Sigmoid colon (tissue), 4 donors: Measurements from ENCODE around the gene NFIC.

Source experiments
- CTCF ChIP-seq, 4 experiments: fragments of 450-650 bp in 3 of 4; fragments of 200-600 bp in 1 of 4; IDR thresholded peaks; one replicate each; pipeline ENCODE4 v1.5.1; 2016 to 2019; ENCODE audit warnings: antibody characterized with exemption in 4 of 4, mild to moderate bottlenecking in 3 of 4, moderate library complexity in 2 of 4
- EP300 ChIP-seq, 4 donors: sonication (generic); formaldehyde crosslinking; IDR thresholded peaks; one replicate each; pipeline ENCODE4 v1.6.1; 2017; ENCODE audit warnings: antibody characterized with exemption in 4 of 4

- no peak for TF ChIP-seq CTCF (IDR thresholded peaks at IDR 0.05)
- no peak for TF ChIP-seq EP300 (IDR thresholded peaks at IDR 0.05)
Observed at GRCh38 chr19:3323026-3323425, 43.4 kb upstream of the NFIC start.
